COR-L47 (cell line): ENCODE data around the gene TTC7B.
A peak's percentile ranks its signal among the peaks of the same experiment; 100 is the strongest.

Experiments used
- DNase-seq: peaks from one replicate; lab custom pipeline; 2025; lab: John Stamatoyannopoulos, UW

The TTC7B gene

DNA sequence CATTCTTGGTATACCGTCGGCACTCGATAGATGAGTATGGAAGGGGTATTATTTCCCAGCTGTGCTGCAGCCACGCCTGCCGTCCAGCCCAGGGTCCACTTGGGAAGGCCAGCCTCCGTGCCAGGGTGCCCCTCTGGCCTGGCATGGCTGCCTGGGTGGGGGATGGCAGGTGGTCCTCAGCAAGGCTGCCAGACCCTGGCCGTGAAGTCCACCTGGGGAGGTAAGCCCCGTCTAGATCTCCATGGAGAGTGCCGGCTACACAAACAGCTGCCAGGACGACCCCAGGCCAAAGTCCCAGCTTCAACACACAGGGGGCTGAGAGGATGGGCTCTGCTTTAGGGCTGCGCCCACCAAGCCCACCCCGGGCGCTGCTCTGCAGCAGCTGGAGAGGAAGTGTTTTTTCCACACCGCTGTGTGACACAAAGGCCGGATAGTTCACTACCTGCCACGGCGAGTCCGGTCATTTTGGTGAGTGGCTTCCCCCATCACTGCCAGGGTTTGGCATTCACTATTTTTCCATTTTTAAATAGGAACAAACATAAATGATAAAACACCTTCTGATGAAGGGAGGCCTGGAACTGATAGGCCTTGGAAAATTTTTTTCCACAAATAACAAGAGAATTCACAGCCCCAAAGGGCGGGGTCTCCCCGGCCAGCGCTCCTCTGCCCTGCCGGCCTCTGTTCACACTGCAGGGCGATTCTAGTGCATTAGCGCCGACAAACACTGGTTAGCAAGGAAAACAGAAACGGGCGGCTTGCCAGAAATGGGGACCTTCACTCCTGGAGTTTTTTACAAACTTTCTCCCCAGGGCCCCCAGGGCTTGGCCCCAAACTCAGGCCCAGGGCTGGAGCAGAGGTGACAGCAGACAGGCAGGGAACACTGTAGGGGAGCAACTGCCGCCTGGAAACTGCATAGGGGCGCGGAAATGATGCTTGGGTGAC lies 257.9 kb downstream of the TTC7B start:
- DNase-seq = no peak

DNA sequence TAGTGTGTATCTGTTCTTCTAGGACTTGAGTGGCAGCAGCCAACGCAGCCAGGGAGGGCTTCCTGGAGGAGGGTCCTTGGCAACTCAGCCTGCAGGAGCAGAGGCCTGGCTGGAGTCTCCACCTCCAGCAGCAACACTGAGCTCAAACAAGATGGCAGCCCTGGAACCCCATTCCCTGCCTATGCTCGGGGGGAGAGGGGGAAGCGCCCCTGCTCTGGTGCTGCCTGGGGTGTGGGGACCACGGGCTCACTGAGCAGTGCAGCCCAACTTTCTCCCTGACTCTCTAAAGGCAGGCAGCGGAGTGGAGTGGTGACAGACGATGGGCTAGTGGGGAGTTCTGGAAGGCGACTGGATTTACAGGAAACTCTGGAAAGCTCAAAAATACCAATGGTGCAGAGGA lies 258.7 kb downstream of the TTC7B start:
- no peak for DNase-seq

GRCh38 chr14:90556666-90557450 lies 259.4 kb downstream of the TTC7B start:
- no peak for DNase-seq

GRCh38 chr14:90556012-90556477 lies 260.2 kb downstream of the TTC7B start:
- DNase-seq = no peak

DNA sequence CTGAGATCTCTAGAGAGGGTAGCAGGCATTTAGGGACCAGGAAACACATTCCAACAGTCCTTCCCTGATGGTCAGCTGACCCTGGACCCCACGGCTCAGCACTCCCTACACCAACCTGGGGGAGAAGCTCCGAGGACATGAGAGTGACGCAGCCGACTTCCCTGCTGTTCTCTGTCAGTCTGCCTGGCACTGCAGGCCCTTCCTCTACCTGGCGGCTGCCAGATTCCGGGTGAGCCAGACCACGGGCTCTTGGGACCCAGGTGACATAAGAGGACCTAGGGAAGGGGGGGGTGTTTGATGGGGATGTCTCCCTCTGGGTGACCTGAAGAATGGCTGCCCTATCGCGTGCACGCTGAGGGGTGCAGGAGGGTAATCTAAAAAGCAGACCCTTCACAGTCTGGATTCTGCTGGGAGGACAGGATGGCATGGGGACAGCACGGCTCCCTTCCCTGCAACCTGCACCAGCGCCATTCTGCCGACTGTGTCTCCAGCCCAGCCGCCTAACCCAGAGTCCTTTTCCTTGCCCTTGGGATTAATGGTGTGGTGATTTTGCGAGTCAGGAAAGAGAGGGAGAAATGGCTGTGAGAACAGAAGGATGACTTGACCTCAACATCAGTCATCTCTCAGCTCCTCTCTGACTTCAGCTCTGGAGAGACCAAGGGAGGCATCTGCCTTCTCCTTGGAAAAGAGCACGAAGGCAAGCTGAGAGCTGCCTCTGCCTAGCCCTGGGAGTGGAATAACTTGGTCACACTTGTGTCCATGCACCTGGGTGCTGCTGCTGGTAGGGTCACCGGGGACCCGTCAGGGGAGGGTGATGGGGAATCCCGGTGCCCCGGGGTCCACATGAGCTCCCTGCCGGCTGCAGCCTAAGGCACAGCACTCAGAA lies 260.9 kb downstream of the TTC7B start:
- no peak for DNase-seq

DNA sequence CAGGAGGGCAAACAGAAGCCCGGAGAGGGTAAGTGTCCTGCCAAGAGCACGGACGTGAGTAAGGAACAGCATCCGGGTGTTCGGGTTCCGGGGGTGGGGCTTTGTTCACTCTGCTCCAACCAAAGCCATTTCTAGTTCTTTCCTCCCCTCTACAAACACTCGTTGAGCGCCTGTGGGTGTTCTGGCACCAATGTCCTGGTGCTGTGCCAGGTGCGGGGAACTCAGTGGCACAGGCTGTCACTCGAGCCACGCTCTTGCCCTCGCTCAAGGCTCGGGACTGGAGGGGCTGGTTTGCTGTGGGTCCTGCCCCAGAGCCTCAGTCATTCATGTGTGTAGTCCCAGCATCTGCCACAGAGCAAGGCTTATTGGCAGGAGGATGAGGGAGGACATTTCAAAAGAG lies 261.9 kb downstream of the TTC7B start:
- peak; percentile 55 for DNase-seq

GRCh38 chr14:90553921-90554336 lies 262.3 kb downstream of the TTC7B start:
- DNase-seq = peak; percentile 46

DNA sequence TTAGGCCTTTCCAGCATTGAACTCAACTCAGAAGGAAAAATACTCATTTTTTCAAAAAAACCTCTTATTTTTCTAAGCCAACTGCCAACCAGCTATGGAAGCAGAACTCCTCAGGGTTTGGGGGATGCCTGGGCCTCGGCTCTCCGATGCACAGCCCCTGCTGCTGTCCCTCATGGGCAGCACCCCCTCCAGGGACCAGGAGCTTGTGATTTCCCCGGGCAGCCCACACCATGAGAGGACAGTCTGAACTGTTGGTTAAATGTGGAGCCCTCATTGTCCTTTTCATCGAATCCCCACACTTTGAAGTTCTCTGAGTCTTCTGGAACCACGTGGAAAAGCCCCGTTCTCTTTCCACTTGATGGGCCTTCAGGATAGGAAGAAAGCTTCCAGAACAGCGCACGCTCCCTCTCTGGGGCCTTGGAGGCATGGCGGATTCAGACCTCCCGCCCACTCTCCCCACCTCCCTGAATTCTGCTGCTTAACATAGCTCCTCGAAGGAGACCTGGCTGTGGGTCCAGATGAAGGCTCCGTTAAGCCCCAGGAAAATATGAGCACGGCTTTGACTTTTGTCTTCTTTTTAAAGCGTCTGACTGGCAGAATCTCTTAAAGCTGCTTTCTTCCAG lies 262.8 kb downstream of the TTC7B start:
- peak; percentile 44 for DNase-seq

GRCh38 chr14:90552465-90553297 lies 263.5 kb downstream of the TTC7B start:
- DNase-seq = no peak

DNA sequence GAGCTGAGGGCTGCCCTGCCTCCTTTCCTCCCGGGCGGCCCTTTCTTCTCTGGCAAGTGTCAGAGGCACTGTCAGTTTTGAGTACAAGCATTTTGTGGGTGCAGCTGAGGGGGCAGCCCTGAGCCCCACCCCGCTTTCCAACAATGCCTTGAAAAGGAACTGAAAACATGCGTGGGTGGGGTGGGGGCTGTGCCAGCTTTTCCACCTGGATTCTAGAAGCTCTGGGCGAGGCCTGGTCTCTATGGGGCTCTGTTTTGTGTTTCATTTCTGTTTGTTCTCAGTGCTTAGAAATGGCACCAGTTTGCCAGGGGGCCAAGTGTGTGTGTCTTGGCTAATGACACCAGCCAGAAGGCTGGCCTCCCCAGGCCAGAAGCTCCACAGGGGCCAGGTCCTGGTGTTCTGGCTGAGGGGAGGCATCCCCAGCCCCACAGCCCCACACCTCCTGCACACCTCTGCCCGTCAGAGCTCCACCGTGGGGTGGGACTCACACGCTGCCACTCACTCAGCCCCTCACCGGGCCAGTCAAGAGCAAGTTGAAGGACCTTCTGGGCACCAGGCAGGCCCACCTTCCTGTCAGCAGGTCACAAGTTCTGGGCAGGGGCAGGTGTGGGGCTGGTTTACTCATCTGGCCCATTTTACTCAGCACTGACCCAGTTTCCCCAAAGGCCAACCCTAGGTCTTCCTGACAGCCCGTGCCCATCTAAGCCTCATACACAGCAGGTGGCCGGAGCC lies 264.3 kb downstream of the TTC7B start:
- DNase-seq = no peak

DNA sequence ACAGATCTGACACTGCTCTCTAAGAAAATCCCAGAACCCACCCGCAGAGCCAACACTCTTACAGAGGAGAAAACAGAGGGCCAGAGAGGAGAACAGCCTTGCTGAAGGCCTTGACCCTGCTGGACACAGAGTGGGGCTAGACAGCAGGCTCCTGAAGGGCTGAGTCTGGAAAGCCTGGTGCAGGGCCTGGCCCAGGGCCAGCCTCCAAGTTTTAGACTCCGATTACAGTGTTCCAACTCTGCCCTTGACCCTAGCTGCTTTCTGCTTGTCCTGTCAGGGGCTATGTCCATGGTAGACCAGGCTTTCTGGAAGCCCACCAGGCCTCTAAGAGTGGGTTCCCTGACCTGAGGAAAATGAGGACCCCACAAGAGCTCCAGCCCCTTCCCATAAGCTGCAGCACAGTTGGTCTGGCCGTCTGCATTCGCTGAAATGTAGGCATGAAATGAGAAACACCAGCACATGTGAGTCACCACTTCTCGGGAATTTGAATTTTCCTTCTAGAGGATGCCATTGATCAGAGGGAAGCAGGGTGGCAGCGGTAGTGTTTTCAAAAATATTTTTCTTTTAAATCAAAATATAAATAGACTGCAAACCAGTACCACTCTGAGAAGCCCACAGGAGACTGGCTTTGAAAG lies 265.0 kb downstream of the TTC7B start:
- no peak for DNase-seq

DNA sequence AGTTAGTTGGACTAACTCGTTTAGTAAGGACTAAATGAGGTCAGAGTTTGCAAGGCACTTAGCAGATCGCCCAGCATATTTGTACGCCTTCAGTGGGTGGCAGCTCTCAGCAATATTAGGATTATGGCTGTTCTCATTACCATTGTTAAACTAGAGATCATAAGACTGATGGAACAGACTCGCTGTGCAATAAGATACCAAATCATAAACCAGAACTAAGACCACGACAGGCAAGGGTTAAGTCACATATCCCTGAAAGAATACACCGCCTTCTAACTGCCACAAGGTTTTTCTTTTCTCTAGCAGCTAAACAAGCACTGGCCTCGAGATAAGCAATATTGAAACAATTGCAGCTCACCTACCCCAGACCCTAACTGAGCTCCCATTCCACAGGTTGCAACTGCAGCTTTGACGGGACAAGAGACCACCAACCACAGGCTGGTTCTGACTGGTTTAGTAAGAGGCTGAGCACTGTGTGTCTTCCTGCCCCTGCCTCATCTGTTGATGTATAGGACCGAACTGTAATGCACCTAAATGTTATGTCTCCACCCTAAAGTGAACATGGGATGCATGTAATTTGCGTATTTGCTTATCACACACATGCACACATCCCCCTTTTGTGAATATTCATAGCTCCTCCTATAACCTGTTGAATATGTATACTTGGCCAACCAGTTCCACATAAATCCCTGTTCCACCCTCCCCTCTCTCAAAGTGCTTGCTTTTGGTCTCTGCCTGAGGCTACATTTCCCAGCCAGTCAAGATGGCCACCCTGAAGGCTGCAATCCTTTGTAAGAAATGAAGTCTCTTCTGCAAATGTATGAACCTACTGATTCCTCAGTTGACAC lies 266.2 kb downstream of the TTC7B start:
- DNase-seq = no peak

GRCh38 chr14:90548455-90548854 lies 267.8 kb downstream of the TTC7B start:
- no peak for DNase-seq

- DNase-seq = no peak
Measured at GRCh38 chr14:90547968-90548367, 268.3 kb downstream of the TTC7B start.

DNA sequence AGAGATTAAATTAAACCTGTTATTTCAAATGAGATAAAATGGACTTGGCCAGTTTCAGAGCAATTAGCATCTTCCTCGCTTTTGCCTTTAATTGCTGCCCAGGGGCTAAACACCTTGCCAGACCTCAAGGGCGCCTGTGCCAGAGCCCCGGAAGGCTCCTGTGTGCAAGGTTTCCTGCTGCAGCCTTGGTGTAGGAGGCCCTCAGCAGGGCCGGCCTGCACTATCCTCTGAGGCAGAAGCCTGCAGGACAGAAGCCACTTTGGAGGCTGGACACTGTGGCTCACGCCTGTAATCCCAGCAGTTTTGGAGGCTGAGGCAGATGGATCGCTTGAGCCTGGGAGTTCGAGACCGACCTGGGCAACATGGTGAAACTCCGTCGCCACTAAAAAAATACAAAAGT lies 269.0 kb downstream of the TTC7B start:
- DNase-seq = peak; percentile 61

GRCh38 chr14:90546767-90547166 lies 269.5 kb downstream of the TTC7B start:
- DNase-seq = no peak

DNA sequence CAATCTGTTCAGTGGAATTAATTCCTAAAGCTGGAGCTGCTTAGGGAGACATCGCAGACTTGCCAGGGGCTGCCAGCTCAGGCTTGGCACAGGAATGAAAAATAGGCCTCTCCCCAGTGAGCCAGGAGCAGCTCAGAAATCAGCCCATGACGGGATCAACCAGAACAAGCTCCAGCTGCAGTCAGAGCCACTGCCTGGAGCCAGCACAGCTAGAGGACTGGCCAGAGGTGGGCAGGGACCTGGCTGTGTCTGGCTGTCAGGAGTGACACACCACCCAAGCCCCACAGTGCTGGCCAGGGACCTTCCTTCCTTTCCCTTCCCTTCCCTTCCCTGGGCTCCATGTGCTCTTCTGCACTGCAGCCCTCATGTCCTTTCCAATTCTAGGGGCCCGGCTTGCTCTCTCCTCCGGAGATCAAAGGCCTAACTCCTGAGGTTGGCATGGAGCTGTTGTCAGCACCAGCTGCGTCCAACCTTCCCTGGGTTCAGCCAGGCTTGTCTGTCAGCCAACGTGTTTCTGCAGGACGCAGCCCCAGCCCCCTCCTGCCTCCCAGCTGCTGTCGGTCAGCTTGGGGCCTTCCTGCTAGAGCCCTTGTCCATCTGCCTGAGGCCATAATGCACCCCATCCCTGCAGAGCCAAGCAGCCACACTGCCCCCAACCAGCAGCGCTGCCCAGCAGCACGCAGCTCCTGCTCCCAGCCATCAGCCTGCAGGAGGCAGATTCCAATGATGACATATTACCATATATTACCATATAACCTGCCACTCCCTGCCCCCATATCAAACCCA lies 270.1 kb downstream of the TTC7B start:
- DNase-seq = no peak

- no peak for DNase-seq
Measured at GRCh38 chr14:90545382-90545781, 270.8 kb downstream of the TTC7B start.
